ENCODE data around the gene RSBN1L. TPM values are rescaled to one million over a fixed set of nuclear protein-coding genes. Genes with fewer than 3 reads are reported as not detected.

The RSBN1L gene
- total RNA-seq, 1 donor from 2014 or later, result 12.8 TPM

GRCh38 chr7:77765906-77766800 is 69.9 kb downstream of the RSBN1L start:
- DNase-seq (ENCODE audit: low spot score in 2 of 2), result no peak
- Histone ChIP-seq H3K9me3 (no peaks in the 10 kb centered on the region), H3K4me1 (no peaks in the 10 kb centered on the region), H3K27ac (no peak overlapping the region), H3K4me3 (no peak overlapping the region), H3K36me3 (peaks cover 14% of the 10 kb centered on the region in 2 donors), H3K27me3 (no peaks in the 10 kb centered on the region)
- TF ChIP-seq CTCF (IDR thresholded peaks at IDR 0.05), result no peak
- intact Hi-C loops (cut with DNase I), result no loop called here

GRCh38 chr7:77766801-77767605 is 70.7 kb downstream of the RSBN1L start:
- Histone ChIP-seq H3K27me3 (no peaks in the 10 kb centered on the region), H3K9me3 (no peaks in the 10 kb centered on the region), H3K27ac (no peak overlapping the region), H3K4me1 (no peaks in the 10 kb centered on the region), H3K36me3 (peaks cover 14% of the 10 kb centered on the region in 2 donors), H3K4me3 (no peak overlapping the region)
- no peak for DNase-seq (ENCODE audit: low spot score in 2 of 2)
- intact Hi-C loops (cut with DNase I), result no loop called here
- no peak for TF ChIP-seq CTCF (IDR thresholded peaks at IDR 0.05)

GRCh38 chr7:77770316-77770715 is 74.1 kb downstream of the RSBN1L start:
- intact Hi-C loops (cut with DNase I), result no loop called here
- peaks cover 18 to 36% of the 10 kb centered on the region in 2 donors for H3K36me3 ChIP-seq
- no peak for TF ChIP-seq CTCF (IDR thresholded peaks at IDR 0.05)

GRCh38 chr7:77771901-77772300 is 75.6 kb downstream of the RSBN1L start:
- Histone ChIP-seq H3K36me3 (peaks cover 21 to 37% of the 10 kb centered on the region in 2 donors), H3K9me3 (no peaks in the 10 kb centered on the region), H3K4me3 (no peak overlapping the region), H3K4me1 (no peaks in the 10 kb centered on the region), H3K27me3 (no peaks in the 10 kb centered on the region), H3K27ac (no peak overlapping the region)
- TF ChIP-seq CTCF (IDR thresholded peaks at IDR 0.05), result no peak
- intact Hi-C loops (cut with DNase I), result no loop called here
- no peak for DNase-seq (ENCODE audit: low spot score in 2 of 2)

More at GRCh38 chr7:77770316-77770715, 74.1 kb downstream of the RSBN1L start:
- H3K4me1 ChIP-seq, result no peaks in the 10 kb centered on the region
- no peak overlapping the region for H3K4me3 ChIP-seq
- no peaks in the 10 kb centered on the region for H3K9me3 ChIP-seq
- H3K27ac ChIP-seq, result no peak overlapping the region
- H3K27me3 ChIP-seq, result no peaks in the 10 kb centered on the region
- no peak for DNase-seq (ENCODE audit: low spot score in 2 of 2)

GRCh38 chr7:77778535-77778934 is 82.3 kb downstream of the RSBN1L start:
- no peak for DNase-seq (ENCODE audit: low spot score in 2 of 2)
- Histone ChIP-seq H3K4me3 (no peak overlapping the region), H3K9me3 (no peaks in the 10 kb centered on the region), H3K27me3 (no peaks in the 10 kb centered on the region), H3K36me3 (peaks cover 13 to 31% of the 10 kb centered on the region in 2 donors), H3K4me1 (no peaks in the 10 kb centered on the region), H3K27ac (no peak overlapping the region)
- TF ChIP-seq CTCF (IDR thresholded peaks at IDR 0.05), result no peak
- intact Hi-C loops (cut with DNase I), result no loop called here

Data from ascending aorta (tissue), 2 donors.